NCI-H2227 (cell line): ENCODE measurements around the gene CCDC78.

Experiments used
- DNase-seq: peaks from one replicate; lab custom pipeline; 2025; ENCODE audit not compliant: unreplicated experiment; lab: John Stamatoyannopoulos, UW

Gene CCDC78

DNA sequence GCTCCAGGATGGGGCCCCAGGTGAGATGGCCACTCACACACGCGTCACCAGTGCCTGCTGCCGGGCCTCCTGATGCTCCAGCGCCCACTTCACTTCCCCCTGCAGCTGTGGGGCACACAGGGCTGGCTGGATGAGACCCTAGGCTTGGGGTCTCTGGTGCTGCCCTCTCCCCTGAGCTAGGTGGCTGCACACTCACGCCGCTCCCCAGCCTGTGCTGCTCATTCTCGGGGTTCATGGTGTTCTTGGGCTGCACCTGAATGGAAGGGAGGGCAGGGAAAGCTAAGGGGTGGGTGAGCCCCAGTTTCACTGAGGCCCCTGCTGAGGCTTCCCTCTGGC lies 1.2 kb downstream of the CCDC78 start:
- DNase-seq: no peak

DNA sequence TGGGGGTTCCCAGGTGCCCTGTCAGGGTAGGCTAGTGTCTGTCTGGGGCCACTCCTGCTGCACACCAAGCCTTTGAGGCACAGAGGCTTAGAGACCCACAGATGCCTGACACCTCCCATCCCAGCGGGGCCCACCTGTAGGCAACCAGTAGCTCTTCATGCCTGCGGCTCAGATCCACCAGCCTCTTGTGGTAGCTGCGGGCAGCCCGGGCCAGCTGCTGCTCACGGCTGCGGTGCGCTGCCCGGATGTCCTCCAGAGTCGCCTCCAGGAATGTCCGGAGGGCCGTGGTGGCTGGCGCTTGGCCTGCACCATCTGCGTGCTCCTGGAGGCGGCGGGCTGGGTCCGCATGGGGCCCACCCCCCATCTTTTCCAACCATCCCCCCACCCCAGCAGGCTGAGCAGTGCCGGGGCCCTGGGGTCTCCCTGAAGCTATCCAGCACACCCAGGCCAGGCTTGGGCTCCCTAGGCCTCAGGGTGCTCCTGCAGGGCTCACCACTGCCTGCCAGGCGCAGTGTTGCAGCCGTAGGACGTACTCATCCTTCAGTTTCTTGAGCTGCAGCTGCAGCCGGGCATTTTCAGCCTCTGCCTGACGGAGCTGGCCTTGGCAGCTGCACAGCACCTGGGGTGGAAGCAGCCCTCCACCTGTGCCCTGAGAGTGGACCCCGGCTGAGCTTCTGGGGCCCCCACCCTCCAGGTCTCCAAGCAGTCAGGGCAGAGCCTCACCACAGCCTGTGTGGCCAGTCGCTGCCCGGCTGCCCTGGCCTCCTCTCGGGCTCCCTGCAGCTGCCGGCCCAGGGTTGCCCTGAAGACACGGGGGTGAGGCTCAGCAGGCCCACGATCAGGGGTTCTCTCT lies 1.8 kb downstream of the CCDC78 start:
- peak; percentile 53 for DNase-seq

DNA sequence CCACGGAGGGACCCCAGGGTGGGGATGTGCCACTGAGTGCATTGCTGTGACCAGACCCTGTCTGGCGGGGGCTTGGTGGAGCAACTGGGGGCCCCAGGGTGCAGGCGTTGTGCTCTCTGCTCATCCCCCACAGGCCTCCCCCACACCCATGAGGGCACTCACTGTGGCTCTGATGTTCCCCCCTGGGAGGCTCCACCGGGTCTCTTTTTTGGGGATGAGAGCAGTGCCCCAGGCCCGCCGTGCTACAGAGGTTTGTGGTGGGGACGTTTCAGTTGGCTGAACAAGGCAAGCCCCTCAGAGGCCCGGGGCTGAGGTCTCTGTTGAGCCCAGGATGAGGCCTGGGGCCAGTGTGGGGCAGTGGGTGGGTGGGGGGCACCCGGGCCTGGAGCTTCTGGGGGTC lies 2.5 kb downstream of the CCDC78 start:
- DNase-seq: no peak

DNA sequence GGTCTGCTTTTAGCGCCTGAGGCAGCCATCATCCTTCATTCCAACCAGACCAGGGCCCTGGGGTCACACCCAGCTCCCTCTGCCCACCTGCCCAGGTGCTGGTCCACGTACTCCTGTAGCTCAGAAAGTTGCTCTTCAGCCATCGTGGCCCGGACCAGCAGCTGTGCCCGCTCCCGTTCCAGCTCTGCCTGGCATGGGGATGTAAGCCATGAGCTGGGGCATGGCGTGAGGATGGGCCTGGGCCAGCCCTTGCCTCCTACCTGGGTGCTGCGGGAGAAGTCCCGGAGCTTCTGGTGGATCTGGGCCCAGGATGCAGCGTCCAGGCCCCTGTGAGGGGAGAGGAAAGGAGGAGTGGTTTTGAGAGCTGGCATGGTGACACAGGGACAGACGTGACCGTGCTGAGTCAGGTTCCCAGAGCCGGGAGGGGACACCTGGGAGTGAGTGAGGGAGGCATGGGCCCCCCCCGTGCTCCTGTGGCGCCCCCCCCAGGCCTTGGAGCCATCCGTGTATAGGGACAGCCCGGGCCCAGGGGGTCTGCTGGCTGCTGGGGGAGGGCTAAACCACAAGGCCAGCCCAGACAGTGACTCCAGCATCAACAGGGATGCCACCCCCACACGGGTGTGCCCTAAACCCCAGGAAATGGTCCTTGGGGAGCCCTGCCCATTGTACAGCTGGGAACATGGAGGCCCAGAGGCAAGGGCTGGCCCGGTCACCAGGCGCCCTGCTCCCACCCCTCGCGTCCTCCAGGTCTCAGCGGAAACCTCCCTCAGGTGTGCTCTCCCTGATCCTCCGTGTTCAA lies 3.2 kb downstream of the CCDC78 start:
- no peak for DNase-seq

DNA sequence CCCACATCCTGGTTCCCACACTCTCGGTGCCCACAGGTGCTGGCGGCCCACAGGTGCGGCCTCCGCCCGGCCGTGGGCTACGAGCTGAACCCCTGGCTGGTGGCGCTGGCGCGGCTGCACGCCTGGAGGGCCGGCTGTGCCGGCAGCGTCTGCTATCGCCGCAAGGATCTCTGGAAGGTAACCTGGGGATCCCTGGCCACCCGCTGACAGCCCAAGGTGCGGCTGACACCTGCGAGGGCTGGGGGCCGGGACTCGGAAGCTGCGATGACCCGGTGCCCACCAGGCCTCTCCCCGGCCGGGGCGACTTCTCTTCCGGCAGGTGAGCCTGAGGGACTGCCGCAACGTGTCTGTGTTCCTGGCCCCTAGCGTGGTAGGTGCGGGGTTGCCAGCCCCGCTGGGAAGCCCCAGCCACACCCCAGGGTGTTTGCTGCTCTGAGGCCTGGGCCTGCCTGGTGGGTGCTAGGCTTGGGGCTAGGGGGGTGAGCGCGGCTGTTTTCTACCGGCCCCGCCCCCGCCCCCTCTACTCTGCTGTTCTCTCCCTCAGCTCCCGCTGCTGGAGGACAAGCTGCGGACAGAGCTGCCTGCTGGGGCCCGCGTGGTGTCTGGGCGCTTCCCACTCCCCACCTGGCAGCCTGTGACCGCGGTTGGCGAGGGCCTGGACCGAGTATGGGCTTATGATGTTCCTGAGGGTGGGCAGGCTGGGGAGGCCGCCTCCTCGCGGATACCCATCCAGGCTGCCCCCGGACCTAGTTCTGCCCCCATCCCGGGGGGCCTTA lies 4.3 kb downstream of the CCDC78 start:
- DNase-seq: peak; percentile 41

DNA sequence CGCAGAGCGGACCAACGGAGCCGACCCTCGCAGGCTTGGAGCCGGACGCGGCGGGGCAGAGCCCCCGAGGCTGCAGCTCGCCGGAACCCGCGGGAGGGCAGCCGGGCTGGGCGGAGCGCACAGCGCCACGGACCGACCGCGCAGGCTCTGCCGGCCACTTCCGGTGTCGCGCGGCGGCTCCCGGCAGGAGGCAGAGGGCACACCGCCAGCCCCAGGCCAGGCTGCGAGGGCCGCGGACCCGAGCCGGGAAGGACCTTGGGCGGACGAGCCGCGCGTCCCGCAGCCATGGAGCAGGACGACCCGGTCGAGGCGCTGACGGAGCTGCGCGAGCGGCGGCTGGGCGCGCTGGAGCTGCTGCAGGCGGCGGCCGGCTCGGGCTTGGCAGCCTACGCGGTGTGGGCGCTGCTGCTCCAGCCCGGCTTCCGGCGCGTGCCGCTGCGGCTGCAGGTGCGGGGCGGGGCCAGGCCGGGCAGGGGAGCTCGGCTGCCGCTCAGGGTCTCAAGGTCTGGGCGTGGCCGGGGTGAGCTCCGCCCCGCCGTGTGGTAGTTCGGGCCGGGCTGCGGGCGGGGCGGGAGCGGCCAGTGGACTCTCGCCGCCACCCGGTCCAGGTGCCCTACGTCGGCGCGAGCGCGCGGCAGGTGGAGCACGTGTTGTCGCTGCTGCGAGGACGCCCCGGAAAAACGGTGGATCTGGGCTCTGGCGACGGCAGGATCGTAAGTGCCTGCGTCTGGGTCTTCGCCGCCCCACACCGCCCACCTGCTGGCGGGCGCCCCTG lies 5.1 kb downstream of the CCDC78 start, which contains the start of gene ANTKMT:
Gene ANTKMT (plus strand): TSS at position 157 of the 775 bp plus-strand sequence. CDS start 129 bp downstream, at position 286.
- DNase-seq: peak; percentile 97

DNA sequence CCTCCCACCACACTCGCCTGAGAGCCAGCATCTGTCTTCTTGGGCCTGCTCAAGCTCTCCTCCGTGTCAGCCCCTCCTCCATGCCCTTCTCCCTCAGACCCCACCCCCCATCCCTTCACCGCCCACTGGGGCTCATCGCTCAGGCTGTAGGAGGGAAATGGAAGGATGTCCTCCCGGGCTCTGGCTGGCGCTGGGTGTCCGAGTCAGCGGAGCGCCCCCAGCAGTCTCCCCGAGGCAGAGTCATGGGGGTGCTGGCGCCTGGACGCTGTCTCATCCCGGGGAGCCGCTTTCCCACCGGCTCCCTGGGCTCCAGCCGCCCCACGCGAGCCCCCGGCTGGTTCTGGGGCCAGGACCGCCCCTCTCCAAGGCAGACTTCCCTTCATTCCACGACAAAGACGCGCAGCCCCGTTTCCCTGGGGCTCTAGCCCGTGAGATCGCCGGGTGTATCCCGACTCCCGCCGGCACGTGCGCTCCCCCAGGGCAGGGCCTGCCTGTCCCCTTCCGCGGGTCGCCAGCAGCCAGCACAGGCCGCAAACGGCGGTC lies 5.7 kb downstream of the CCDC78 start:
- DNase-seq: peak; percentile 89

DNA sequence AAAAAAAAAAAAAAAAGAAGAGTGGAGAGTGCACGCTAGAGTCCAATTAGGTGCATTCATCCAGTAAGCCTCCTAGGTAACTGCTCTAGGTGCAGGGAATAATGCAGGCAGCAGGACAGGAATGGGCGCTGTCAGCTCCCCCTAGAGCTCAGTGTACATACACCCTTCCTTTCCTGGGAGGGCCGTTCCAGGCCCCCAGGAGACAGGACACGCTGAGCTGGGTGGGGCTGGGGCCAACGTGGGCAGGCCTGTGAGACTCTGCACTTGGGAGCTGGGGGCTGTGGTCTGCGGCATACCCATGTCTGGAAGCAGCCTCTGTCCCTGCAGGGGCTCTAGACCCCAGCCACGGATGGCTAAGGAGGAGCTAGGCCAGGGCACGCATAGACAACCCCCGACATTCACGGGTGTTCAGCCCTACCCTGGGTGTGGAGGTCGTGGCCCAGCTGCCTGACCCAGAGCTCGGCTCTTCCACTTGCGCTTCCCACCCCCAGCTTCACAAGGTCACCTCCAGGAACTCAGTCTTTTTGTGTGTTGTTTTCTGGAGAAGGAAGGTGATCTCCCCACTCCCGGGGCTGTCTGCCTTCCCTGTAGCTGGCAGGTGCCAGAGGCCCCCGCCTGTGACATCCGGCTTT lies 6.3 kb downstream of the CCDC78 start:
- peak; percentile 68 for DNase-seq

DNA sequence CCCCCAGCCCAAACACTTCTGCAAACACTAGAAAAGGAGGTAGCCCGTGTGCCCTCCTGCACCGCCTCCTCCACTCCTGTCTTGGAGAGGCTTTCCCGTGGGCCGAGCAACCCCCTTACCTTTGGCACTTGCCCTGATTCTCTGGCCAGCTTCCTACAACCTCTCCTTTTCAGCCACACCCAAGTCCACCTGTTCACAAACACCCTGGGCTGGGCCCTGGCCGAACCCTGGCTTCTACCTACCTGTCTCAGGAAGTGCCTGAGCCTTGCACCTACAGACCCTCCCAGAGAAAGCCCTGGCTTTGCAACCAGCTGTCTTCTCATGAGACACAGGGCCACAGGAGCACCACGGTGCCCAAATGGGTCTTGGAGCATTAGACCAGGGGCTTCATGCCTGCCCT lies 7.3 kb downstream of the CCDC78 start:
- DNase-seq: no peak

DNA sequence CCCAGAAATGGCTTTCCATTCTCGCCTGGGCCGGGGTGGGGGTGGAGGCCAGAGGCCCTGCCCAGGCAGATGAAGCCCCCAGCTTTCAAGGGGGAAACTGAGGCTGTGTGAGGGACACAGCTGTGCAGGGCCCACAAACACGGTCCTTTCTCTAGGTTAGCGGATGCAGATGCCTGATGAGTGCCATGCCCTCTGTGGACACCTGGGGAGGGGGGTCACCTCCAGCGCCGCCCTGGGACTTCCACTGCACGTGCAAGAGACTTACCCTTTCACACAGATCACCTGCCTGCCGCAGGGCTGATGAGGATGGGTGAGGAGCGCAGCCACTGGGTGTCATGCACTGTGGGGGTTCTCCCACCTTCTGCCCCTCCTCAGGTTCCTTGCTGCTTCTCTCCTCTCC lies 7.9 kb downstream of the CCDC78 start:
- DNase-seq: no peak

DNA sequence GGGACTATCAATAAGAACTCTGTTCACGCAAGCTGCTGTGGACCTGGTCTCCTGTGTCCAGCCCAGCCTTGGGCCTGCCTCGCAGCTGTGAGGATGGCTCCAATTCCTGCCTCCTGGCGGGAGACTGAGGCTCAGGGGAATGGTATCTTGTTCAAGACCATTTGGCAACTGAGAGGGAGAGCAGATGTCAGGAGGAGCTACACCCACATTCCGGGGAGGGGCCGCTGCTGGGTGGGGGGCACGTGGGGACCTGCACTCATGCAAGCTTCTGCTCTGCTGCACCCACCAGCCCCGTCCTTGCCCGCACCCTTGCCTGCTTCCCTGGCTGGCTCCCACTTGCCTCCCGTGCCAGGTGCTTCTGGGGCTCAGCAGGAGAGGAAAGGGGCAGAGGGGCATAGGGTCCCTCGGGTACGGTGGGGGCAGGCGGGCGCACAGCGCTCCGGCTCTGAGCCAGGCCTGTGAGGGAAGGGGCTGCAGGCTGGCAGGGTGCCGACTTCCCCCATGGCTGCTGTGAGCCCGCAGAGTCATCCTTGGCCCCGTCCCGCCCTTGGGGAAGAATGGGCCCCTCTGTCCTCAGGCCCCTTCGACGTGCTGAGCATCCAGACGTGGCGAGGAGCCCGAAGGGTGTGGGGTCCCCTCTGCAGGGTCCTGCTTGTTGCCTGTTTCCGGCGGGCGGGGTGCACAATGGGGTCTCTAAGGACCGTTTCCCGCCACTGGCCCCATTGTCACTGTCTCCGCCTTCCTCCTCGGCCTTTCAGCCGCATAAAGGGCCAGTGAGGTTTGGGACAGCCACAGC lies 8.6 kb downstream of the CCDC78 start:
- no peak for DNase-seq

DNA sequence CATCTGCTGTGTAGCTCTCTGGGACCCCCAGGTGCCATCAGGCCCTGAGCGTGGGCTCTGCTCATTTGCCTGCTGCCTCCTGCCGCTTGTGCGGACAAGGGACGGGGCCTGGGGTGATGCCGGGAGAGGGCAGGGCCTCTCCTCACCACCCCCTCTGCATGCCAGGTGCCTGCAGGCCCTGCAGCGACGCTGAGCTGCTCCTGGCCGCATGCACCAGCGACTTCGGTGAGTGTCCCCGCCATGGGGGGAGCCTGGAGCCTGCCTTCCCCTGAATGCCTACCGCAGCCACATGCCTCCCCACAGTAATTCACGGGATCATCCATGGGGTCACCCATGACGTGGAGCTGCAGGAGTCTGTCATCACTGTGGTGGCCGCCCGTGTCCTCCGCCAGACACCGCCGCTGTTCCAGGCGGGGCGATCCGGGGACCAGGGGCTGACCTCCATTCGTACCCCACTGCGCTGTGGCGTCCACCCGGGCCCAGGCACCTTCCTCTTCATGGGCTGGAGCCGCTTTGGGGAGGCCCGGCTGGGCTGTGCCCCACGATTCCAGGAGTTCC lies 9.4 kb downstream of the CCDC78 start:
- peak; percentile 28 for DNase-seq

DNA sequence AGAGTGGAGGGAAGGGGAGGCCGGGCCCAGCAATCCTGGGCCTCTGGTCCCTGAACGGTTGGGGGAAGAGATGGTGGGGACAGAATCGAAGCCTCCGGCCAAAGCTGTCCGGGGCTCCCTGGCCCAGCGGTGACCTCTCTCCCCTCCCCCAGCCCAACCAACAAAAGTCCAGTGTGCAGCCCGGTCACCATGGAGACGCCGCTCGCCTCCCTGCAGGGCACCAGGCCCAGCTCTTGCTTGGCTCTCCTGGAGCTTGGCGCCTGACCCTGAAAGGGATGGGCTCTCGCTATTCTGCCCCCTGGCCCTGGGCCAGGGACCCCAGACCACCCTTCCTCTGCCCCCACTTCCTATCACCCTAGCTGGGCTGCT lies 10.1 kb downstream of the CCDC78 start:
- peak; percentile 72 for DNase-seq

DNA sequence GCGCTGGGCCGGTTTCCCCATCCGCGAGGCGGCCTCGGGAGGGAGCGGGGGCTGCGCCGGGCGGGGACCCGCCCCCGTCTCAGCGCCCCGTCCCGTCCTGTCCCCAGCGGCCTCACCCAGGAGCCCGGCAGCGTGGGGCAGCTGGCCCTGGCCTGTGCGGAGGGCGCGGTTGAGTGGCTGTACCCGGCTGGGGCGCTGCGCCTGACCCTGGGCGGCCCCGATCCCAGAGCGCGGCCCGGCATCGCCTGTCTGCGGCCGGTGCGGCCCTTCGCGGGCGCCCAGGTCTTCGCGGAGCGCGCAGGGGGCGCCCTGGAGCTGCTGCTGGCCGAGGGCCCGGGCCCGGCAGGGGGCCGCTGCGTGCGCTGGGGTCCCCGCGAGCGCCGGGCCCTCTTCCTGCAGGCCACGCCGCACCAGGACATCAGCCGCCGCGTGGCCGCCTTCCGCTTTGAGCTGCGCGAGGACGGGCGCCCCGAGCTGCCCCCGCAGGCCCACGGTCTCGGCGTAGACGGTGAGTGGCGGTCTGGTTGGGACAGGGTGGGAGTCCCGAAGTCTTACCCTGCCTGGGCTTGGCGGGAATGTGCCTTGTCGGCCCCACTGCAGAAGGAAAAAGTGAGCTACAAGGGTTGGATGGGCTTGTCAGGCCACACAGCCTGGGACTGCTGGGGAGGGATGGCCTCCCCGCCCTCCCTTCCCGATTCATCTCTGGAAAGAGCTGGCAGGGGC lies 10.6 kb downstream of the CCDC78 start:
- DNase-seq: peak; percentile 72

DNA sequence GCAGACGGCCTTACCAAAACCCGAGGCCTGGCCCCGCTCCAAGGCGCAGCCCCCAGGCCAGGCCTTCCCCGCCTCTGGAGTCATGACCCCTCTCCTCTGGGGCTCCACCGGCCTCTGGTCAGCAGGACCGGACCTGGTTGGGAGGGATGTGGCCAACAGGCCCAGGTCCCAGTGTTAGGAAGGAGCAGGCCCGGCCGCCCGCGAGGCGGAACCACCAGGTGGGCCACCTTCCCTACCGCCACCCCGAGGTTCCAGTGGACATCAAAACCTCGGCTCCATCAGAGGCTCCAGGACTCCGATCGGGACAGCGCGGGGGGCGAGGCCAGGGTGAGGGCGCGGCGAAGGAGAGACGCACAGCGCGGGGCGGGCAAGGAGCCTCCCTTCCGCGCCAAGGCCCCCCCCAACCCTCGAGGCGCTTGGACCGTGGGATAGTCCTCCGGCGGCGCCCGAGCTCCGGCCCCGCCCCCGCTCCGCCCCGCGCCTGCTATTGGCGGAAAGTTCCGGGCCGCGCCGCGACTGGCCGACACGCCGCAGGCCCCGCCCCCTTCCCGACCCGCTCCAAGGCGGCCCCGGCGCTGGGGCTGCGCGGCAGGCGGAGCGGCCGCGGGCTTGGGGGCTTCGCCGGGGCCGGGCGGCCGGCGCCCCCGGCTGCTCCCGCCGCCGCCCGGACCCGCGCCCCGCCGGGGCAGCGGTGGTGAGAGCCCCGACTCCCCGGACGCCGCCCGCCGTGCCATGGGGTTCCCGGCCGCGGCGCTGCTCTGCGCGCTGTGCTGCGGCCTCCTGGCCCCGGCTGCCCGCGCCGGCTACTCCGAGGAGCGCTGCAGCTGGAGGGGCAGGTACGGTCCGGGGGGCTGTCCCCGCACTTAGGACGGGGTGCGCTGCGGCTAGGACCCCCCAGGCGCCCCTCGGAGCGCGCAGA lies 11.4 kb downstream of the CCDC78 start, which contains the start of gene METRN:
Gene METRN (plus strand): TSS at position 561 of the 919 bp plus-strand sequence. CDS start 172 bp downstream, at position 733.
- DNase-seq: peak; percentile 95

DNA sequence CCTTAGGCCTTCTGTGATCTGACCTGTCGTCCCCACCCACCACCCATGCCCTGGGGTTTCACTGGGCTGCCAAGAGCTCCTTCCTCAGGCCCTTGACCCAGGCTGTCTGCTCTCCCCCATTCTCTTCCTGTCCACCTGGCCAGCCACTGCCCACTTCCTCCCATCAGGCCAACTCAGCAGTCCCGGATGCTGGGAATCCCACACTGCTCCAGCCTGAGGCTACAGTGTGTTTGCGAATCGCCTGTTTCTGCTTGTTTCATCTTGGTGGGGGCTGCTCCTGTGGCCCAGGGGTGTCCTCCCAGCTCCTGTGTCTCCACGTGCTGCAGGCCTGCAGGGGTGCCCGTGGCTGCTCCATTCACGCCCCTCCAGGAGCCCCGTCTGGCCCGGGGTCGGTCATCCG lies 12.2 kb downstream of the CCDC78 start:
- DNase-seq: no peak

DNA sequence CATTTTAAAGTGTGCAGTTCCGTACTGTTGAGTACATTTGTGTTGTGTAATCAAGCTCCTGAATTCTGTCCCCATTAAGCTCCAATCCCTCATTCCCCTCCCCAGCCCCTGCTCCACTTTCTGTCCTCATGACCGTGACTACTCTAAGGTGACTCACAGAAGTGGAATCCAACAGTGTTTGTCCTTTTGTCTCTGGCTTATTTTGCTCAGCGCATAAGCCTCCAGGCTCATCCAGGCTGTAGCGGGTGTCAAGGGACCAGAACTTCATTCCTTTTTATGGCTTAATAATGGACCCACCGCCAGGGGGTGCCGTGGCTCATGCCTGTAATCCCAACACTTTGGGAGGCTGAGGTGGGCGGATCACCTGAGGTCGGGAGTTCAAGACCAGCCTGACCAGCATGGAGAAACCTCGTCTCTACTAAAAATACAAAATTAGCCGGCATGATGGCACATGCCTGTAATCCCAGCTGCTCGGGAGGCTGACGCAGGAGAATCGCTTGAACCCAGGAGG lies 13.4 kb downstream of the CCDC78 start:
- DNase-seq: peak; percentile 59
